ENCODE results near the gene PET117.

DNA sequence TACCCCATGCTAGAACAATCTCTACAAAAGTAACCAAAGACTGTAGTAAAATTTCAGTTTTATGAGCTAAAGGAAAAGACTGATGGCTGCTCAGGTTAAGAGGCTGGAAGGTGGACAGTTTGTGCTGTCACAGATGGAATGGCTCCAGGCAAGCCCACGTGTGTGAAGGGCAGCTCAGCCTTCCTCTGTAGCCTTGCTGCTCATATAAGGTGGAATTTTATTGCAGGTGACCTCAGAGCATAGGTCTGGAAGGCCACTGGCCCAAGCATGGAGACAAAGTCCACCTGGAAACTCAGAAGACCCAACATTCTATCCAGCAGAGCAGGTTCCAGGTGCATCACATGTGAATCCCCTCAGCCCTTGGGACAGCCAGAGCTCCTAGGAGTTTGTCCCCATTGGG, 53.6 kb downstream of the PET117 start:
- TF ChIP-seq, protein P1, sequence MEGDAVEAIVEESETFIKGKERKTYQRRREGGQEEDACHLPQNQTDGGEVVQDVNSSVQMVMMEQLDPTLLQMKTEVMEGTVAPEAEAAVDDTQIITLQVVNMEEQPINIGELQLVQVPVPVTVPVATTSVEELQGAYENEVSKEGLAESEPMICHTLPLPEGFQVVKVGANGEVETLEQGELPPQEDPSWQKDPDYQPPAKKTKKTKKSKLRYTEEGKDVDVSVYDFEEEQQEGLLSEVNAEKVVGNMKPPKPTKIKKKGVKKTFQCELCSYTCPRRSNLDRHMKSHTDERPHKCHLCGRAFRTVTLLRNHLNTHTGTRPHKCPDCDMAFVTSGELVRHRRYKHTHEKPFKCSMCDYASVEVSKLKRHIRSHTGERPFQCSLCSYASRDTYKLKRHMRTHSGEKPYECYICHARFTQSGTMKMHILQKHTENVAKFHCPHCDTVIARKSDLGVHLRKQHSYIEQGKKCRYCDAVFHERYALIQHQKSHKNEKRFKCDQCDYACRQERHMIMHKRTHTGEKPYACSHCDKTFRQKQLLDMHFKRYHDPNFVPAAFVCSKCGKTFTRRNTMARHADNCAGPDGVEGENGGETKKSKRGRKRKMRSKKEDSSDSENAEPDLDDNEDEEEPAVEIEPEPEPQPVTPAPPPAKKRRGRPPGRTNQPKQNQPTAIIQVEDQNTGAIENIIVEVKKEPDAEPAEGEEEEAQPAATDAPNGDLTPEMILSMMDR (IDR thresholded peaks at IDR 0.05): no peak
- TF ChIP-seq TAF1 (IDR thresholded peaks at IDR 0.05; ENCODE audit: borderline replicate concordance, low read depth, low read length): no peak
- TF ChIP-seq GABPA (IDR thresholded peaks at IDR 0.05; ENCODE audit: low read depth): no peak
- TF ChIP-seq FOXM1 (IDR thresholded peaks at IDR 0.05; ENCODE audit: low read depth): no peak
- TF ChIP-seq RAD21 (IDR thresholded peaks at IDR 0.05; ENCODE audit: low read length): no peak
- TF ChIP-seq, protein P2, sequence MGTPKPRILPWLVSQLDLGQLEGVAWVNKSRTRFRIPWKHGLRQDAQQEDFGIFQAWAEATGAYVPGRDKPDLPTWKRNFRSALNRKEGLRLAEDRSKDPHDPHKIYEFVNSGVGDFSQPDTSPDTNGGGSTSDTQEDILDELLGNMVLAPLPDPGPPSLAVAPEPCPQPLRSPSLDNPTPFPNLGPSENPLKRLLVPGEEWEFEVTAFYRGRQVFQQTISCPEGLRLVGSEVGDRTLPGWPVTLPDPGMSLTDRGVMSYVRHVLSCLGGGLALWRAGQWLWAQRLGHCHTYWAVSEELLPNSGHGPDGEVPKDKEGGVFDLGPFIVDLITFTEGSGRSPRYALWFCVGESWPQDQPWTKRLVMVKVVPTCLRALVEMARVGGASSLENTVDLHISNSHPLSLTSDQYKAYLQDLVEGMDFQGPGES (IDR thresholded peaks at IDR 0.05; ENCODE audit: low read depth, low read length): no peak
- TF ChIP-seq POLR2AphosphoS5 (IDR thresholded peaks at IDR 0.05; ENCODE audit: low read depth, low read length): no peak
